Activated naive CD4-positive, alpha-beta T cell treated with anti-CD3 and anti-CD28 coated beads, Interleukin-2, amount 10 ng/mL, durations not matched to agents 7 days and 5 days (primary cell): ENCODE measurements around the gene MEPE.

ENCODE experiments used
- CTCF ChIA-PET: fragments of 350-600 bp; sonication (Branson Sonifier 250); formaldehyde crosslinking; loops from one replicate; lab custom pipeline; 2021; ENCODE audit warnings: antibody characterized with exemption; lab: Charles Lee
- DNase-seq: peaks from one replicate; pipeline ENCODE4 v3.0.0-alpha.2; 2020
- H3K27ac Mint-ChIP-seq: one replicate; pipeline ENCODE4 v1.8.0; 2021; ENCODE audit warnings: mild to moderate bottlenecking, moderate library complexity, mixed read lengths
- H3K27me3 Mint-ChIP-seq: one replicate; pipeline ENCODE4 v1.8.0; 2021; ENCODE audit warnings: mild to moderate bottlenecking, mixed read lengths
- H3K36me3 Mint-ChIP-seq: one replicate; pipeline ENCODE4 v1.8.0; 2021; ENCODE audit warnings: mixed read lengths
- H3K4me1 Mint-ChIP-seq: one replicate; pipeline ENCODE4 v1.8.0; 2021; ENCODE audit warnings: mixed read lengths
- H3K4me3 Mint-ChIP-seq: one replicate; pipeline ENCODE4 v1.8.0; 2021; ENCODE audit warnings: mild to moderate bottlenecking, moderate library complexity, mixed read lengths
- H3K9me3 Mint-ChIP-seq: one replicate; pipeline ENCODE4 v1.8.0; 2021; ENCODE audit warnings: mixed read lengths

MEPE gene

DNA sequence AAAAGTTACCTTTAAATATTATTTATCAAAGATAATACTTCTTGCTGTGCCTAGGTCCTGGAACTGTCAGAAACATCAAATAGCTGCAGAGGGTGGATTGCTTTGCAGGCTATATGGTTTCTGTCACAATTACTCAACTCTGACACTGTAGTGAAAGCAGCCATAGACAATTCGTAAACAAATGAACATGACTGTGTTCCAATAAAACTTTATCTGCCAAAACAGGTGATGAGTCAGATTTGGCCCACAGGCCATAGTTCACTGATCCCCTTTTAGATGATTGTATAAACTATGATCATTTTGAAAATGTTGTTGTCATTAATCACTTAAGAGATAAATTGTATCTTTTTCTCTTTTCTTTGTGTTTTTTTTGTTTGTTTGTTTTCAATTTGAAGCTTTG is 8.4 kb upstream of the MEPE start:
- no peaks in the 10 kb centered on the region for H3K9me3 Mint-ChIP-seq
- no peak overlapping the region for H3K4me3 Mint-ChIP-seq
- no peaks in the 10 kb centered on the region for H3K27me3 Mint-ChIP-seq
- H3K27ac Mint-ChIP-seq: no peak overlapping the region
- CTCF ChIA-PET: interaction anchor here (0.9 kb wide), 1 partner anchor 13 kb away, joined by 3 read pairs; no protein-coding TSS in a partner anchor
- DNase-seq: no peak
- H3K36me3 Mint-ChIP-seq: no peaks in the 10 kb centered on the region
- no peaks in the 10 kb centered on the region for H3K4me1 Mint-ChIP-seq

DNA sequence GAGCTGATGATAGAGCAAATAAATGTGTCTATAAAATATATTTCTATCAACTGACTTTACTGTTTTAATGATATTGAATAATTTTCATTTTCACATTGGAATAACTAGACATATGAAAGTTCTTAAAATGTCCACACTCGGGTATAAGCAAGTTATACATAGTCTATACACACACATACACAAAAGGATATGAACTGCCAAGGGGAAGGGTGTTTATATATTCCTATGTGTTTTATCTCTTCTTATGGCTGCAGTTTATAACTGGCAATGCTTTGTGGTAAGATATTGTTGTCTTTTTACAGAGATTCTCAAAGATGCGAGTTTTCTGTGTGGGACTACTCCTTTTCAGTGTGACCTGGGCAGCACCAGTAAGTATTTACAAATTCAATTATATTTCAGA is 1.6 kb downstream of the MEPE start:
- Mint-ChIP-seq H3K9me3 (no peaks in the 10 kb centered on the region), H3K4me3 (no peak overlapping the region), H3K4me1 (no peaks in the 10 kb centered on the region), H3K27ac (no peak overlapping the region), H3K27me3 (peaks cover 12% of the 10 kb centered on the region), H3K36me3 (no peaks in the 10 kb centered on the region)
- no peak for DNase-seq
- CTCF ChIA-PET: no interaction called here

DNA sequence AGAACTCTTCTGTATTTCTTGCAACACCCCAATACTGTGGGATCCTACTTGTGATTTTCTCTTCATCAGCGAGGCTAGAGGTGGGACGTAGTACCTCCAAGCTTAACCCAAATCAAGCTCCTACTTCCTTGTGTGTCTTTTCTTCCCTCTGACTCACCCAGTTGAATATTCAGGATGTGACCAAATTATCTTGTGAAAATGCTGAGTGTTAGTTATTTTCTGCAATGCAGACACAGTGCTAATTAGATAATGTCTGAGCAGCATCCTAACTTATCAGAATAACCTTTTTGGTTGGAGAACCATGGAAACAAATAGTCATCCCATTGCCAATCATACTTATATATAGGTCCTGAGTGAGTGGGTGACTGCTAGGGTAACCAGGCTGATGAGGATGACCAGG is 2.4 kb downstream of the MEPE start:
- Mint-ChIP-seq H3K4me3 (no peak overlapping the region), H3K4me1 (no peaks in the 10 kb centered on the region), H3K27ac (no peak overlapping the region), H3K36me3 (no peaks in the 10 kb centered on the region), H3K27me3 (peaks cover 12% of the 10 kb centered on the region), H3K9me3 (no peaks in the 10 kb centered on the region)
- CTCF ChIA-PET: no interaction called here
- DNase-seq: no peak

DNA sequence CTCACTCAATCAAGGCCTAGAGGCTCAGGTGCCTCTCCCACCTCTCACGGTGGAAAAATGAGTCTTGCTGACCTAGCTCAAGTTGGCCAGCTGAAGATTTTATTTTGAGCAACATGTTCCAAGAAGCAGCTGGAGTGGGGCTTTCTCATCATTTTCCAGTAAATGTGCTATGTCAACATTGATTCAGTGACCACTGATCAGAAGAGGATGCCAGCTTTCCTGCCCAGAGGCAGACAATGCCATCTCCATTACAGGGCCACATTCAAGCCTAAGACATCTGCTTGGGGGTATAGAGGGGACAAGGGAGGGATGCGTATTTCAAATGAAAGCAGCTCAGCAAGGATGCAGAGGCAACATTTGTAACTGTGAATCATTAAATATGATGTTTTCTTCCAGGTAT is 3.0 kb downstream of the MEPE start:
- peaks cover 12% of the 10 kb centered on the region for H3K27me3 Mint-ChIP-seq
- no peaks in the 10 kb centered on the region for H3K9me3 Mint-ChIP-seq
- H3K27ac Mint-ChIP-seq: no peak overlapping the region
- no peak for DNase-seq
- no peak overlapping the region for H3K4me3 Mint-ChIP-seq
- no peaks in the 10 kb centered on the region for H3K4me1 Mint-ChIP-seq
- H3K36me3 Mint-ChIP-seq: no peaks in the 10 kb centered on the region
- CTCF ChIA-PET: no interaction called here

DNA sequence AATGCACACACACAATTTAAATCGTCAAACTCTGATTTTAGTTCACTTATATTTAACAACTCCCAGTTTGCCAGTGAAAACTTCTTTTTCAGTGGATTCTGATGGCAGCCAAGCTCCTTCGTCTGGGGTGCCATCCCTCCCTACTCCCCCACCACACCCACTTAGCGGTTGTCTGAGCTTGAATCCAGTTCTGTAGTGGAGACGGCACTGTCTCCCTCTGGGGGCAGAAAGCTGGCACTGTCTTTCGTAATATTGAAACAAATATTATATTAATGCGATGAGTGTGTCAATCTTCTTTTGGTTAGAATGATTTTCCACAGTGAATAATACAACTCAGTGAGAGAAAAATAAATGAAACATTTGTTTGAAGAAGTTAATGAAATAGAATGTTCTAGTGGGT is 5.4 kb downstream of the MEPE start:
- Mint-ChIP-seq H3K27me3 (peaks cover 12% of the 10 kb centered on the region), H3K36me3 (no peaks in the 10 kb centered on the region), H3K4me3 (no peak overlapping the region), H3K4me1 (no peaks in the 10 kb centered on the region), H3K9me3 (no peaks in the 10 kb centered on the region), H3K27ac (no peak overlapping the region)
- DNase-seq: no peak
- CTCF ChIA-PET: interaction anchor here (1.1 to 4.4 kb wide), 4 partner anchors 11 to 161 kb away, joined by 3 to 28 read pairs (median 3); no protein-coding TSS in a partner anchor

DNA sequence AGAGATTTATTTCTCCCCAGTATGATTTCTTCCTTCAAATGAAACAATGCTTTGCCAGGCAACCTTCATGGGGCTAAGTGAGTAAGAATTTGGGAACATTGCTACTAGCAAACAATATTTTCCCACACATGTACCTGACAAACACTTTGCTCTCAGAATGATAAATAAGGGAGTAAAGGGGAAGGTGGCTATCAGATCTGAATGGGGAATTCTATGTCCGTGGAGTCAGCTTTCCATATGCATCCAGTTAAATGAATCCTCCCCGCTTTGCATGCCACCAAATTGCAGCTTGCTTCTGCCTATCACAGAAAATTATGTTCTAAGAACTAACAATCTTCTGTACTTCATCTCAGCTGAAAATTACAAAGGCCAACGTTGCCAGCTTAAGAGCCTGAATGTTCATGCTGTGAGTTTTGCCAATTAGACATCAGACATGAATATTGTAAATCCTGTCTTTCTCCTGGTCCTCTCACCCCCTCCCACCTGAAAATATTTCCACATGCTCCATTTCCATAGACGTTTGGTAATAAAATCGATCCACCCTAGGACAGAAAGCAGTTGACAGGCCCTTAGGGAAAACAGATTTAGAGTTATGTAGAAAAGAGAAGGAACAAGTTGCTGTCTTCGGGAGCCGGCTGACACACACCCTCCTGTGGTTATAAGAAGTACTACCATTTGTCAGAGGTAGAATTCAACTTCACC is 6.3 kb downstream of the MEPE start:
- Mint-ChIP-seq H3K27me3 (peaks cover 17% of the 10 kb centered on the region), H3K36me3 (no peaks in the 10 kb centered on the region), H3K4me3 (no peak overlapping the region), H3K4me1 (no peaks in the 10 kb centered on the region), H3K9me3 (no peaks in the 10 kb centered on the region), H3K27ac (no peak overlapping the region)
- DNase-seq: no peak
- CTCF ChIA-PET: interaction anchor here (0.5 to 4.4 kb wide), 5 partner anchors 9 to 161 kb away, joined by 3 to 28 read pairs (median 3); no protein-coding TSS in a partner anchor

DNA sequence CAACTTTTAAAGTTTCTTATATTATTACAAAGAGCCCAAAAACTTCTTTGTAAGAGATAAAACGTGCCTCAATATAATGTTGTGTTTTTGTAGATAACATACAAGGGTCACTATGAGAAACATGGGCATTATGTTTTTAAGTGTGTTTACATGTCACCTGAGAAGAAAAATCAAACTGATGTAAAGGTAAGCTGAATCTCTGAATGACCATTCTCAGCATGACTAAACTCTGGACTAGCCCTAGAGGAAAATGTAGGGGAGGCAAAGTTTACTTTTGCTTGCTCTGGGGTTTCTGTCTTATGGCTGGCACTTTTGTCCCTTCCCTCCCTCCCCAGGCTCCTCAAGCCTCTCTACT is 6.8 kb downstream of the MEPE start:
- no peaks in the 10 kb centered on the region for H3K4me1 Mint-ChIP-seq
- H3K27me3 Mint-ChIP-seq: peaks cover 22% of the 10 kb centered on the region
- no peak overlapping the region for H3K27ac Mint-ChIP-seq
- H3K9me3 Mint-ChIP-seq: no peaks in the 10 kb centered on the region
- no peak for DNase-seq
- H3K4me3 Mint-ChIP-seq: no peak overlapping the region
- CTCF ChIA-PET: interaction anchor here (1.0 to 4.4 kb wide), 3 partner anchors 9 to 159 kb away, joined by 3 to 28 read pairs (median 3); no protein-coding TSS in a partner anchor
- no peaks in the 10 kb centered on the region for H3K36me3 Mint-ChIP-seq

DNA sequence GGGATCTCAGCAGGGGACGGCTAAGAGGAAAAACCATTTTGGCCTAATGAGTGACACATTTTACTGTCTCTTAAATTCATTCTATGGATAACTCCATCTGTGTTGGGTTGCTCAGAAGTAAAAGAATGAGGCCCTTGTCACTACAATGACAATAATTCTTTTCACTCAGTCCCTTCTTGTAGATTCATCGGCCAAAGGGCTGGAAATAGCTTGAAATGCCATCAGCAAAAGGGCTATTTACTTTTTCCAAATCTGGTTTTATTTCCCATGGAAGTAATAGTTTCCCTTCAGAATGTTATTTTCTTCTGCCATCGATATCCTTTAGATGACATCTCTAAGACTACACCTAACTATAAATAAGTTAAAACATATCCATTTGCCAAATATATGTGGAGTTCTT is 7.4 kb downstream of the MEPE start:
- no peaks in the 10 kb centered on the region for H3K9me3 Mint-ChIP-seq
- no peaks in the 10 kb centered on the region for H3K36me3 Mint-ChIP-seq
- no peak overlapping the region for H3K27ac Mint-ChIP-seq
- H3K4me3 Mint-ChIP-seq: no peak overlapping the region
- H3K27me3 Mint-ChIP-seq: peaks cover 22% of the 10 kb centered on the region
- no peak for DNase-seq
- H3K4me1 Mint-ChIP-seq: no peaks in the 10 kb centered on the region
- CTCF ChIA-PET: interaction anchor here (4.4 kb wide), 1 partner anchor 9 kb away, joined by 28 read pairs; no protein-coding TSS in a partner anchor

DNA sequence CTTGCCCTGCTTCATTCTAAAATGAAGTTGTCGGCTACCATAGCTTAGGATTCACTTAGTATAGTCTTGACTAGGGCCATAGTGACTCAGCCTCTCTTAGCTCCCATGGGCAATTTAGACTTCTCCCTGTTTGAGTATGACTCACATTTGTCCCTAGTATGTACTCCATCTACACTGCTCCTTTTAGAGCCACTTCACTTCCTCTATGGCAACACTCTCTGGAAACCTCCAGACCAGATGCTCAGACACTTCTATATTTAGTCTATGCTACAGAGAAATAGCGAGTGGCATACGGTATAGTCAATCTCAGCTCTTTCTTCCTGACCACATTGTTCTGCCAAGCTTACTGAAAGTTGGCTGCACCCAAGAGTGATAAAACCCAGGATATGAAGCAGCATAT is 11.2 kb downstream of the MEPE start:
- Mint-ChIP-seq H3K36me3 (no peaks in the 10 kb centered on the region), H3K9me3 (no peaks in the 10 kb centered on the region), H3K4me1 (peaks cover 4% of the 10 kb centered on the region), H3K27ac (no peak overlapping the region), H3K4me3 (no peak overlapping the region), H3K27me3 (peaks cover 32% of the 10 kb centered on the region)
- no peak for DNase-seq
- CTCF ChIA-PET: interaction anchor here (1.1 to 1.3 kb wide), 2 partner anchors 130 to 300 kb away, joined by 3 read pairs; no protein-coding TSS in a partner anchor

DNA sequence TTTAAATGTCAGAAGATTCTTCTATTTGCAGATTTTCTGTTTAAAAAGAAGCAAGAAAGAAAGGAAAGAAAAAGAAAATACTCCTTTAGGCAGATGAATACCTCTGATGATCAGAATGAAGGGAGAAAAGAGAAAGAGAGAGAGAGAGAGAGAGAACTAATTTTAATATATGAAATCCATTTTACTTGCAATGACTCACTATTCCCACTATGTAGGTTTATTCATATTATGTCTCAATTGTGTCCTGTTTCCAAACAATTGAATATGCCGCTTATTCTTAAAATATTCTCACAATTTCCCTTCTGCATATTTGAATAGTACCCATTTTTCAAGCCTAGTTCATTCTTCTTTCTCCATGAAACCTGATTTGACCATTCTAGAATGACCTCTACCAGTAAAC is 11.7 kb downstream of the MEPE start:
- peaks cover 8% of the 10 kb centered on the region for H3K4me1 Mint-ChIP-seq
- no peaks in the 10 kb centered on the region for H3K9me3 Mint-ChIP-seq
- H3K27ac Mint-ChIP-seq: no peak overlapping the region
- H3K27me3 Mint-ChIP-seq: peaks cover 28% of the 10 kb centered on the region
- H3K36me3 Mint-ChIP-seq: no peaks in the 10 kb centered on the region
- H3K4me3 Mint-ChIP-seq: no peak overlapping the region
- no peak for DNase-seq
- CTCF ChIA-PET: no interaction called here

DNA sequence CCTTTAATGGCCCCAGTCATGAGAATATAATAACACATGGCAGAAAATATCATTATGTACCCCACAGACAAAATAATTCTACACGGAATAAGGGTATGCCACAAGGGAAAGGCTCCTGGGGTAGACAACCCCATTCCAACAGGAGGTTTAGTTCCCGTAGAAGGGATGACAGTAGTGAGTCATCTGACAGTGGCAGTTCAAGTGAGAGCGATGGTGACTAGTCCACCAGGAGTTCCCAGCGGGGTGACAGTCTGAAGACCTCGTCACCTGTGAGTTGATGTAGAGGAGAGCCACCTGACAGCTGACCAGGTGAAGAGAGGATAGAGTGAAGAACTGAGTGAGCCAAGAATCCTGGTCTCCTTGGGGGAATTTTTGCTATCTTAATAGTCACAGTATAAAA is 13.5 kb downstream of the MEPE start:
- no peaks in the 10 kb centered on the region for H3K9me3 Mint-ChIP-seq
- peaks cover 28% of the 10 kb centered on the region for H3K27me3 Mint-ChIP-seq
- H3K4me1 Mint-ChIP-seq: peaks cover 11% of the 10 kb centered on the region
- H3K36me3 Mint-ChIP-seq: no peaks in the 10 kb centered on the region
- no peak for DNase-seq
- no peak overlapping the region for H3K4me3 Mint-ChIP-seq
- no peak overlapping the region for H3K27ac Mint-ChIP-seq
- CTCF ChIA-PET: interaction anchor here (0.9 to 2.1 kb wide), 5 partner anchors 14 to 140 kb away, joined by 3 to 5 read pairs (median 3); no protein-coding TSS in a partner anchor

DNA sequence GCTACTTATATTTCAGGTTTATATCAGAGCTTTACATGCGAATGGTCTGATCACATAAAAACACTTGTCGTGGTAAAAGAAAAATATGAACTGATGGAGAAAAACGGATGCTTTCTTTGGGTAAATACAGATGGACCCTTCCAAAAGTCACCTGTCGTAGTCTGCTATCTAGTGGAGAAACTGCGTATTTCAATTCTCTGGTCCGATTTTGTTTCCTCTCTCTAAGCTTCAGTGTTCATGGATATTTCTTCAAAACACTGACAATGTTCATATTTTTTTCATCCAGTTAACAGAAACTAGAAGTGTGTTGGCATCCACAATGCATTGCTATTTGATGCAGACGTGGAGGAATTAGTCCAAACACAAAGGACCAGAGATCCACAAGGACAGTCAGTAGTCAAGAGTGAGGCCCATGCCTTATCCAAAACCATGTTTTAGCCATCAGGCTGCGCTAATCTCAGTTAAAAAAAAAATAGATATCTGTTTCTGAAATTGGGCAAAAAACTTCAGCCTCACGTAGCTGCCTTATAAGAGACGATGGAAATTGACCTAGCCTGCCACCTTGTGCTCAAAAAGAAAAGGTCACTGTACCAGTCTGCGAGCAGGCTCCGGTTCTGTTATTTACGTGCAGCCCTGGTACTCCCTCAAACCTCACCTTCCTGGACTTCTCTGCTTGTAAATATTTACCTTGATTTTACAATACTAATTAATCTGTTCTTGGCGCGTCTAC is 16.0 kb downstream of the MEPE start:
- CTCF ChIA-PET: interaction anchor here (0.7 to 3.9 kb wide), 27 partner anchors 8 to 514 kb away, joined by 3 to 28 read pairs (median 3); no protein-coding TSS in a partner anchor
- Mint-ChIP-seq H3K4me1 (peaks cover 11% of the 10 kb centered on the region), H3K27me3 (peaks cover 26% of the 10 kb centered on the region), H3K4me3 (no peak overlapping the region), H3K27ac (no peak overlapping the region), H3K9me3 (no peaks in the 10 kb centered on the region), H3K36me3 (no peaks in the 10 kb centered on the region)
- peak; percentile 51 for DNase-seq

DNA sequence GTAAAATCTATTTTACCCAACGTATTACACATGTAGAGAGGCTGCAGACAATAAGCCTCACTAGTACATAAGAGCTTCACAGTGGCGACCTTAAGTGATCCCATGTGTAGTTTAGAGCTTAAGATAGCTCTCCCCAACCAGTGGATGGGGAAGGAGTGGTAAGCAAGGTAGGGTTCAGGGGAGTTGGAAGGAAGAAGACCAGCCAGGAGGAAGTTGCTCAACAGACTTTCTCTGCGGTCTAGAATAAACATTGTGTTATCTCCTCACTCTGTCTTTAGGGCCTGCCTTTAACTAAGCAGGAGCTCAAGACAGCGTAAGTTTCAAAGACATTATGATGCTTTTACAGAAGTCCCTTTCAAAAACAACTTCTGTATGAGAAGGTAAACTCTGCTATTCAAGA is 16.8 kb downstream of the MEPE start:
- H3K36me3 Mint-ChIP-seq: no peaks in the 10 kb centered on the region
- peaks cover 11% of the 10 kb centered on the region for H3K4me1 Mint-ChIP-seq
- CTCF ChIA-PET: interaction anchor here (0.7 to 3.9 kb wide), 23 partner anchors 8 to 515 kb away, joined by 3 to 28 read pairs (median 4); no protein-coding TSS in a partner anchor
- H3K27me3 Mint-ChIP-seq: peaks cover 18% of the 10 kb centered on the region
- no peak overlapping the region for H3K27ac Mint-ChIP-seq
- no peak overlapping the region for H3K4me3 Mint-ChIP-seq
- DNase-seq: no peak
- no peaks in the 10 kb centered on the region for H3K9me3 Mint-ChIP-seq

DNA sequence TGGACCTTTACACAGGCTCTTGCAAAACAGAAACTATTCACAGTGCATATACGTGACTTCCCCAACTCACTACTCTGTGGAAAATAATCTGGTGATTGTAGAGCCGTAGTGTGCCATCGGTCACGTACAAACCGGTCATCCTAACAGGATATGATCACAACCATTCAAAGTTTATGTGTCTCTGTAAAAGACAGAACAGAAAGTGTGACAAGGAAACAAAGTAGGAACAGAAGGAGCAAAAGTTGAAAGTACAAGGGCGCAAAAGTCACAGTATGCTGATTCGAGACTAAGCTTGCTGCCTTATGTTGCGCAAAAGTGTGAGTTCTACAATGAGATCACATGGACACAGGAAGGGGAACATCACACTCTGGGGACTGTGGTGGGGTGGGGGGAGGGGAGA is 18.6 kb downstream of the MEPE start:
- Mint-ChIP-seq H3K27ac (no peak overlapping the region), H3K4me3 (no peak overlapping the region), H3K4me1 (peaks cover 11% of the 10 kb centered on the region), H3K9me3 (no peaks in the 10 kb centered on the region), H3K36me3 (no peaks in the 10 kb centered on the region), H3K27me3 (peaks cover 13% of the 10 kb centered on the region)
- CTCF ChIA-PET: interaction anchor here (0.6 to 1.5 kb wide), 5 partner anchors 12 to 361 kb away, joined by 3 to 9 read pairs (median 3); no protein-coding TSS in a partner anchor
- DNase-seq: no peak
